NB4 (cell line): ENCODE results near the gene AOPEP.

ENCODE experiments used
- POLR2A ChIP-seq: IDR thresholded peaks from 2 replicates; pipeline ENCODE4 v1.6.1; 2011; ENCODE audit warnings: mild to moderate bottlenecking; ENCODE audit not compliant: insufficient read length; ENCODE audit errors: extremely low read depth
- TF ChIP-seq, protein P1 (sequence below): IDR thresholded peaks from one replicate; pipeline ENCODE4 v1.5.1; 2012; ENCODE audit warnings: low read depth, low read length
- TF ChIP-seq, protein P2 (sequence below): IDR thresholded peaks from 2 replicates; pipeline ENCODE4 v1.6.1; 2011; ENCODE audit warnings: low read depth, low read length

DNA sequence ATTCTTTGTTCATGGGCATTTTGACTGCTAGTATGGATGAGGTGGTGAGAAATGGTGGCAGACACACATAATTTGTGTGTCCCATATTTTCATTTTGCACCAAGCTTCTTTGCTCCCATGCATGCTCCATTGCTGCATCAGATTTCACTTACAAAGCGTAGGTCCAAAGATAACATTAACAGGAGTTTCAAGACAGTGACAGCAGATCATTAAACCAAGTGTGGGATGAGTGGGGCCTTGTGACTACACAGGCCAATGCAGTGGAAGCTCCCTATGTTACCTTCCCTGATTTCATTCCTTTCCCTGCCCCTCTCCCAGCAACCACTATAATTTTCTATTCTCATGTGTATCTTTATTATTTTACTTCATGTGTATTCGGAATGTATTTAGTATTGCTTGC, 142.0 kb downstream of the AOPEP start:
- TF ChIP-seq, protein P1, sequence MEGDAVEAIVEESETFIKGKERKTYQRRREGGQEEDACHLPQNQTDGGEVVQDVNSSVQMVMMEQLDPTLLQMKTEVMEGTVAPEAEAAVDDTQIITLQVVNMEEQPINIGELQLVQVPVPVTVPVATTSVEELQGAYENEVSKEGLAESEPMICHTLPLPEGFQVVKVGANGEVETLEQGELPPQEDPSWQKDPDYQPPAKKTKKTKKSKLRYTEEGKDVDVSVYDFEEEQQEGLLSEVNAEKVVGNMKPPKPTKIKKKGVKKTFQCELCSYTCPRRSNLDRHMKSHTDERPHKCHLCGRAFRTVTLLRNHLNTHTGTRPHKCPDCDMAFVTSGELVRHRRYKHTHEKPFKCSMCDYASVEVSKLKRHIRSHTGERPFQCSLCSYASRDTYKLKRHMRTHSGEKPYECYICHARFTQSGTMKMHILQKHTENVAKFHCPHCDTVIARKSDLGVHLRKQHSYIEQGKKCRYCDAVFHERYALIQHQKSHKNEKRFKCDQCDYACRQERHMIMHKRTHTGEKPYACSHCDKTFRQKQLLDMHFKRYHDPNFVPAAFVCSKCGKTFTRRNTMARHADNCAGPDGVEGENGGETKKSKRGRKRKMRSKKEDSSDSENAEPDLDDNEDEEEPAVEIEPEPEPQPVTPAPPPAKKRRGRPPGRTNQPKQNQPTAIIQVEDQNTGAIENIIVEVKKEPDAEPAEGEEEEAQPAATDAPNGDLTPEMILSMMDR = no peak
- TF ChIP-seq, protein P2, sequence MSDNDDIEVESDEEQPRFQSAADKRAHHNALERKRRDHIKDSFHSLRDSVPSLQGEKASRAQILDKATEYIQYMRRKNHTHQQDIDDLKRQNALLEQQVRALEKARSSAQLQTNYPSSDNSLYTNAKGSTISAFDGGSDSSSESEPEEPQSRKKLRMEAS = no peak
- TF ChIP-seq POLR2A = no peak
